GM18508 (cell line): Measurements from ENCODE around the gene ANKRD37.
A peak's percentile ranks its signal among the peaks of the same experiment; 100 is the strongest.

Source experiments
- ATAC-seq: cut with Tn5 transposase; IDR thresholded peaks from one replicate; pipeline ENCODE4 v1.9.1; 2021; ENCODE audit warnings: moderate number of reproducible peaks; ENCODE audit not compliant: insufficient read depth, unreplicated experiment

ANKRD37 gene

DNA sequence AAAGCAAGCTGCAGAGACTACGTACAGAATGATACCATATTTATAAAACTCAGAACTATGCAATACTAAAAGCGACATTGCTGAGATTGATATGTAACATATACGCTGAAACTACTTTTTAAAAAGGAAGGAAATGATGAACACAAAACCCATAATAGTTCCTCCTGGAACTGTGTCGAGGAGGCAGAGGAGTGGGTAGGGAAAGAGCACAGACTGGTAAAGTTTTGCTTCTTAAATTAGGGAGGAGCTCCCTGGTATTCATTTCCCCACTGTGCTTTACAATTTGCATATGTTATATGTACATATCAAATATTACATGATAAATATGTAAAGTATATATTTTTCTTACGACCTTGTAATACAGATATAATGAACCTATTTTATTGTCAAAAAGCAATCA, 15.2 kb downstream of the ANKRD37 start:
- no peak for ATAC-seq

DNA sequence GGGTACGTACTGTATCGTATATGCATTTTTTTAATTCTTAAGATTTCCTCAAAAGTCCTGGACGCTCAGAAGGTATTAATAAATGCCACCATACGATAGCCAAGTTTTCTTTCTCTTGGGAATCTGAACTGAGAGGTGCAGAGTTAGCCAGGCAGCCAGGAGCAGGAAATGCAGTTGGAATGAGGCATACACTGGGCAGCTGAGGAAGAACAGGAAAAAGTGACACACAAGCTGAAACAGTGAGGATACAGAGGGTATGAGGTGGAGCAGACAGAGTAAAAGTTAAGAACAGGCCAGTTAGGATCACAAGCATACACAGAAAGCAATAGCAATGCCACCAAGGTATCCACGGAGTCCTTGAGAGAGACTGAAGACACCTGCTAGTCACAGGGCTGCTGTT, 15.8 kb downstream of the ANKRD37 start:
- no peak for ATAC-seq

DNA sequence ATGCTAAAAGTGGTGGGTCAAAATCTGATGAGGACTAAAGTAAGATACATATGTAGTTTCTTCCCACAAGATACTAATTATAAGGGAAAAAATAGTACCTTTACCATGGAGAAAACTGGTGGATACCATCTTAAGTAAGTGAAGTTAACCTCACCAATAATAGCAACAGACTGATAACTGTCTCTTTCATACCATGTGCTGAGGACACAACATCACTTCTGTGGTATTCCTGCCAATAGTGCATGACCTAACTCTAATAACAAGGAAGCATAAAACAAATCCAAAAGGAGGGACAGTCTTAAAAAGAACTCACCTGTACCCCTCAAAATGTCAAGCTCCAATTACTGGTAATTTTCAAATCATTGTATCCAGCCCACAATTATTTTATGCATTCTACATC, 20.3 kb downstream of the ANKRD37 start:
- no peak for ATAC-seq

DNA sequence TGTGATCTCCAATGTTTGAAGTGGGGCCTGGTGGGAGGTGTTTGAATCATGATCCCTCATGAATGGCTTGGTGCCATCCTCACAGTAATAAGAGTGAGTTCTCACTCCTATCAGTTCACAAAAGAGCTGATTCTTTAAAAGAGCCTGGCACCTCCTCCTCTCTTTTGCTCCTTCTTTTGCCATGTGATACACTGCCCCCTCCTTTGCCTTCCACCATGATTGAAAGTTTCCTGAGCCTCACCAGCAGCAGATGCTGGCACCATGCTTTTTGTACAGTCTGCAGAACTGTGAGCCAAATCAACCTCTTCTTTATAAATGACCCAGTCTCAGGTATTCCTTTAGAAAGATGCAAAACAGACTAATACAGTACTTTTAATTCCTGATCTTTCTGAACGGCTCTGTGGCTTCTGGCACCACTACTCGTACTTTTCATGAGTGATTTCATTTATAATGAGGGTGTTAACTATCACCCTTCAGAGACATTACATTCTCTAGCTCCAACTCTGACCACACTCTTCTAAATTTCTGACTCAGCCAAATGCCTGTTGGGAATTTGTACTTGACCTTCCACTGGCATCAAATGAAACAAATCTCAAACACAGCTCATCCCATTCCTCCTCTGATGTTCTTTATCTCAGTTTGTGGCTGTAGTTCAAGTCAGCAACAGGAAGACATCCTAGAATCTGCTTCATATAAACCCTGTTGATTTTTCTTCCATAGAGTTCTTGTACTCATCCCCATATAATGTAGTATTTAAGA, 24.9 kb downstream of the ANKRD37 start:
- ATAC-seq = no peak

DNA sequence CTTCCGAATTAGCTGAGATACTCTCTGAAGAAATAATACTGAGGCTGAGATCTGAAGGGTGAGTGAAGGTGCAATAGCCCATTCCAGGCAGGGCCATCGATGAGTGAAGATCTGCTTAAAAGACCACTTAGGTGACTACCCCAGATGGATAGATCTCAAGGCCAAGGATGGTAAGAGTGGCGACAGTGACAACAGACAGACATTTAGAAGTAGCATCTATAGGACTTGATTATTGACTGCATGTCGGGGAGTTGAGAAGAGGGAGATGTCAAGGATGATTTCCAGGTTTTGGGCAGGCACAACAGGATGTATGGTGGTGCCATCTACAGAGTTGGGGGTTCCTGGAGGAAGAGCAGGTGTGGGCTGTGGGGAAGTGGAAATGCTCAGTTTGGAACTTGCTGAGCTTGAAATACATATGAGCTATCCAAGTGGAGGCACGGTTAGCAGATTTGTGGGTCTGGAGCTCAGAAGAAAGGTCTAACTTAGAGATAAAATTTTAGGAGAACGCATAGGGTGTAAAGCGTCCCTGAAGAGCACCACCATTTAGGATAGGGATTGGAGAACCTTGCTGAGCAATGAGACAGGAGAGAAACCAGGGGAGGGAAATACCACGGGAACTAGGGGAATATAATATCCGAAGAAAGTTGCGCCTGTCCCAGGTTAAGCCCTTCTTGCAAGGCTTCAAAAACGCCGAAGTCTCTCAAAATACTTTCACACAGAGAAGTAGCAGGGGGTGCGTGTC, 28.4 kb downstream of the ANKRD37 start:
- ATAC-seq = no peak

DNA sequence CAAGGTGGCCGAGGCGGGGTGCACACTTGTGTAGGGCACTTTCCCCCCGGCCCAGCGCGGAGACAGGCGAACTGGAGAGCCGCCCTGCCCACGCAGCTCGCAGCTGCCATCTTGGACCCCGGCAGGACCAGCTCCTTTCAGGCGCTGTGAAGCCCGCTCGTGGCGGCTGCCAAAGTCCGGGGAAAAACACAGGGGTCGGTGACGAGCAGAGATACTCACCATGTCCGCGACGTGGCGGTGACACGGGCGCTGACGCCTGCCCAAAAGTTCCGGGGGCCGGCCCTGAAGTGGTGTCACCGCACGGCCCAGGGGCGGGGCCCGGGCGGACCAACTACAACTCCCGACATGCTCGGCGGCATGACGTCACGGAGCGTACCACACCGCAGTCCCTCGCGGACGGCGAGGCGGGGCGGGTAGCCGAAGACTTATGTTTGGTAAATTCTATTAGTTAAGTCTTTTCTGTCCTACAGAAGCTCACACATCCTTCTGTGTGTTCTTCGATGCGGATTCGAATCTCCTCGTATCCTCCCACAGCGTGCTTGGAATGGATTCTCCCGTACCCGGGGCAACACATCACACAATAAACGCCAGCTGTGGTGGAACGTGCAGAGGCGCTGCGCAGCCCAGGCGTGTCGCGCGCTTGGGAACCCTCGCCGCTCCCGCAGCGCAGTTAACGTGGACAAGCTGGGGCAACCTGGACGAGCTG, 29.2 kb downstream of the ANKRD37 start, which contains the start of gene UFSP2:
Gene UFSP2, minus strand, starts transcription at position 318 of the 706 bp plus-strand sequence. Its CDS starts 96 bp downstream, at position 222.
- peak; percentile 91 for ATAC-seq

DNA sequence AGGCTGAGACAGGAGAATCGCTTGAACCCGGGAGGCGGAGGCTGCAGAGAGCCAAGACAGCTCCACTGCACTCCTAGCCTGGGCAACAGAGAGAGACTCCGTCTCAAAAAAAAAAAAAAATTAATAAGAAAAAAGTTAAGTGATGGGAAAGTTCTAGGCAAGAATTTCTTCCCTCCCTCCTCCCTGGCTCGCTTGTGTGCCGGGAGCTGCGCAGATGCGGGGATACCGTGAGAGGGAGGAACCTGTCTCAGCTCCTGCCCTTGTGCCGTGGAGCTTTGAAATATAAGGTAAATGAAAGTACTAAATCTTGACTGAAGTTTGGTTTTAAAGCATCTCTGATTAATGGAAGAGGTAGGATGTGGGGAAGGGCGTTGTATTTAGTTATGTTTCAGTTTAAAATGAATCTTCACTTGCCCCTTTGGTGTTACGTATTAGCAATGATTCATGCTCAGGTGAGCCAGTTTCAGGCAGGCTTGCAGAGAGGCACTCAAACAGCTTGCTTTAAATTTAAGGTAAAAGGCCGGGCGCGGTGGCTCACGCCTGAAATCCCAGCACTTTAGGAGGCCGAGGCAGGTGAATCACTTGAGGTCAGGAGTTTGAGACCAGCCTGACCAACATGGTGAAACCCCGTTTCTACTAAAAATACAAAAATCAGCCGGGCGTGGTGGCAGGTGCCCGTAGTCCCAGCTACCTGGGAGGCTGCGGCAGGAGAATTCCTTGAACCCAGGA, 30.5 kb downstream of the ANKRD37 start:
- no peak for ATAC-seq

DNA sequence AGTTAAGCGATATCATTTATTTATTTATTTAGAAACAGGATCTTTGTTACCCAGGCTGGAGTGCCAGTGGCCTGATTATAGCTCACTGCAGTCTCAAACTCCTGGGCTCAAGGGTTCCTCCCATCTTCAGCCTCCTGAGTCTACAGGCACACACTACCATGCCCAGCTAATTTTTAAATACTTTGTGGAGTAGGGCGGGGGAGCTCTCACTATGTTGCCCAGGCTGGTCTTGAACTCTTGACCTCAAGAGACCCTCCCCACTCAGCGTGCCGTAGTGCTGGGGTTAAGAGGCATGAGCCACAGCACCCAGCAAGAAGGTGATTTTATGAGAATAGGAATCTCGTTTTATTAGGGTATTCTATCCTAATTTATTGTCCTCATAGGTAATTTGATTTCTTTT, 33.0 kb downstream of the ANKRD37 start:
- ATAC-seq = no peak

DNA sequence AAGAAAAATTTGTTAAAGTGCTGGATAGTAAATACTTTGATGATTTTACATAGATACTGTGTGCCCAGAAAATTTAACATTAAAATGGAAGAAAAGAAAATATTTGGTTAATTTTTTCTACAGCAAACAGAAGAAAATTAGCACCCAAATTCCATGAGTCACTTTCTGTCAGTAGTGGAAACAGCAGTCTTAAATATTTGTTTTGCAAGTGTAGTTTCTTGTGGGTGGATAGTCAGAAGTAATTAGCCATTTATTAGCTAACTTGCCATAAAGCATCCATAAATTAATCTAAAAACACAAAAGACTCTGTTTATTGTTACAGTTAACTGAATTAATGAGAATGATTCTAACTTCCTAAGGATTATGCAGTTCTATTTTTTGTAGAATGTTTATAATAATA, 38.8 kb downstream of the ANKRD37 start:
- no peak for ATAC-seq

DNA sequence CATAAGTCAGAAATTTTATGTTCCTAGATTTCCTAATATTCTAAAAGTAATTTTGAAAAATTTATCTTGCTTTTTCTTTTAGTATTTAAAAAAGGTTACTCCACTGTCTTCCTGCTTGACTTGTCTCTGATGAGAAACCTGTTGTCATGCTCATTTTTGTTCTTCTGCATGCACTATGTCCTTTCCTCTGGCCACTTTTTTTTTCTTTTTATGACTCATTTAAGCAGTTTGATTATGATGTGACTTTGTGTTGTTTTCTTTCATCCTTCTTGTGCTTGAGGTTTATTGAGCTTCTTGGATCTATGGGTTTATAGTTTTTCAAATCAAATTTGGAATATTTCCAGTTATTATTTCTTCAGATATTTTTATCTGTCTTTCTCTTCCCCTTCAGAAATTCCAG, 41.2 kb downstream of the ANKRD37 start:
- ATAC-seq = no peak

DNA sequence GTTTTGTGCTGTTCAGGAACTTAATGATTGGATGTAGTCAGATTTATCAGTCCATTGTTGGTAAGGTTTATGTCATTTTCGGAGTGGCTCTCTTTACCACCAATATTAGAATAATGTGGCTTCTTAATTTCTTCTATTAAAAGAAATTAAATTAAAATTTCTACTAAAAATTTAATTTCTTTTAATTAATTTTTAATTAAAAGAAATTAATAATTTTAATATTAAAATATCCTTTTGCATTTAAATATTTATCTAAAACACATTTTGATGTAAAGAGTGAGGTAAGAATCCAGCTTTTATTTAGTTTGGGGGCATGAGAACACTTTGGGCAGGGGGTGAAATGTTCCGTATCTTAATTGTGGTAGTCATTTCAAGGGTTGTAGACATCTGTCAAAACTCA, 44.8 kb downstream of the ANKRD37 start:
- ATAC-seq = no peak

DNA sequence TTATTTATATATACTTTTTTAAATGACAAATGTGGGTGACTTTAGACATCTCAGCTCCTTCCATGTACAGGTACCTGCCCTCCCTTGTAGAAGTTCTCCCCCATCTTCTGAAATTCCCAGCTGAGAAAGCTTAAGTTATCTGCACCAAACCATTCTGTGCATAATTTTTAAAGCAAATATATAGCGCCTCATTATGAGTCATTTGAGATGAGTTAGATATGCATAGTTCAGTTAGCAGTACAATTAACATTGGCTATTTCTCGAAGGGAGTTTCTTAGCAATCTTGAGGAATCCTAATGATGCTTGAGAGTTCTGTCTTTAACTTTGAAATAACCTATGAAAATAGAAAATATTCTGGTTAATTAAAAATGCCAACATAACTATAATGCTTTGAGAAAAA, 48.6 kb downstream of the ANKRD37 start:
- no peak for ATAC-seq
